Osteocyte (in vitro differentiated cells): Measurements from ENCODE around the gene TMEFF2. TPM values are rescaled to one million over a fixed set of nuclear protein-coding genes. Genes with fewer than 3 reads are reported as not detected.

Experiments
- DNase-seq: peaks from one replicate; pipeline ENCODE4 v3.0.0; 2021; ENCODE audit warnings: mixed read lengths; ENCODE audit not compliant: unreplicated experiment; ENCODE audit errors: extremely low spot score
- H3K27ac Mint-ChIP-seq: one replicate; pipeline ENCODE4 v1.8.0; 2021; ENCODE audit warnings: mild to moderate bottlenecking, mixed read lengths; ENCODE audit not compliant: unreplicated experiment
- H3K27me3 Mint-ChIP-seq: one replicate; pipeline ENCODE4 v1.8.0; 2021; ENCODE audit warnings: mixed read lengths; ENCODE audit not compliant: unreplicated experiment
- H3K36me3 Mint-ChIP-seq: one replicate; pipeline ENCODE4 v1.8.0; 2021; ENCODE audit warnings: mixed read lengths; ENCODE audit not compliant: unreplicated experiment
- H3K4me1 Mint-ChIP-seq: one replicate; pipeline ENCODE4 v1.8.0; 2021; ENCODE audit warnings: mixed read lengths; ENCODE audit not compliant: unreplicated experiment
- H3K4me3 Mint-ChIP-seq: one replicate; pipeline ENCODE4 v1.8.0; 2021; ENCODE audit warnings: mild to moderate bottlenecking, moderate library complexity, mixed read lengths; ENCODE audit not compliant: unreplicated experiment
- H3K9me3 Mint-ChIP-seq: one replicate; pipeline ENCODE4 v1.8.0; 2021; ENCODE audit warnings: mixed read lengths; ENCODE audit not compliant: unreplicated experiment
- total RNA-seq: library from RNA; stranded (reverse); gene quantifications from 2 replicates; pipeline ENCODE4 v1.2.1, GENCODE V29; 2021
- TF ChIP-seq, protein P1 (sequence below): fragments of 200-600 bp; sonication (generic); IDR thresholded peaks from 2 replicates; pipeline ENCODE4 v1.5.0; 2021; ENCODE audit warnings: antibody characterized with exemption, mild to moderate bottlenecking, moderate library complexity

The TMEFF2 gene
- total RNA-seq, 1 donor from 2014 or later: 46.8 TPM

DNA sequence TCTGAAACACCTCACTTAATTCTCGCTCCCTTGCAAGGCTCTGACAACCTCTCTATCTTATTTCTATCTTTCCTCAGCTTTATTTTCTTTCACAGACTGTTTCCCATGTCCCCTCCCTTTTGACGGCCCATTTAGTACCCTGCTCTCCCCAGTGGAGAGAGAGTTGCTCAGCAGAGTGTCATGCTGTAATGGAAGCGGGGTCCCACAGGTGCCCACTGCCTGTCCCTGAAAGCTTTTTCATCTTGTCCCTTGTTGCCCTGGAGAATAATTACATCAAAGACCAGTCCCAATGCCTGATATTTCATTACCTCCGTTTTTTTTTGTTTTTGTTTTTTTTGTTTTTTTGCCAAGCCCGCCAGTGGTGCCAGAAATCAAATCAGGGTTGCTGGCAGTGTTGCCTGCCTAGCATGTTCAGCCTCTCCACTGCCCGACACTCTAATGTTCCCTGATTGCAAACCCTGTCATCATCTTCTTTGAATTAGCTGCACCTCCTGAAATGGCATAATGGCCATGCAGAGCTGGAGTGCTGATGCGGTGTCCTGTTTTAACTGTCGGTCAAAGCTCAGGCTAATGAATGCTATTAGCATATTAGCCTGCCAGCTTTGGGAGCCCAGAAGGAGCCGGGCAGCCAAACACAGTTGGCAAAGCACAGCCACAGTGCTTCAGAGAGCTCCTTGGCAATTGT is 276.6 kb downstream of the TMEFF2 start:
- no peaks in the 10 kb centered on the region for H3K36me3 Mint-ChIP-seq
- TF ChIP-seq, protein P1, sequence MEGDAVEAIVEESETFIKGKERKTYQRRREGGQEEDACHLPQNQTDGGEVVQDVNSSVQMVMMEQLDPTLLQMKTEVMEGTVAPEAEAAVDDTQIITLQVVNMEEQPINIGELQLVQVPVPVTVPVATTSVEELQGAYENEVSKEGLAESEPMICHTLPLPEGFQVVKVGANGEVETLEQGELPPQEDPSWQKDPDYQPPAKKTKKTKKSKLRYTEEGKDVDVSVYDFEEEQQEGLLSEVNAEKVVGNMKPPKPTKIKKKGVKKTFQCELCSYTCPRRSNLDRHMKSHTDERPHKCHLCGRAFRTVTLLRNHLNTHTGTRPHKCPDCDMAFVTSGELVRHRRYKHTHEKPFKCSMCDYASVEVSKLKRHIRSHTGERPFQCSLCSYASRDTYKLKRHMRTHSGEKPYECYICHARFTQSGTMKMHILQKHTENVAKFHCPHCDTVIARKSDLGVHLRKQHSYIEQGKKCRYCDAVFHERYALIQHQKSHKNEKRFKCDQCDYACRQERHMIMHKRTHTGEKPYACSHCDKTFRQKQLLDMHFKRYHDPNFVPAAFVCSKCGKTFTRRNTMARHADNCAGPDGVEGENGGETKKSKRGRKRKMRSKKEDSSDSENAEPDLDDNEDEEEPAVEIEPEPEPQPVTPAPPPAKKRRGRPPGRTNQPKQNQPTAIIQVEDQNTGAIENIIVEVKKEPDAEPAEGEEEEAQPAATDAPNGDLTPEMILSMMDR: no peak
- no peak overlapping the region for H3K4me3 Mint-ChIP-seq
- no peak overlapping the region for H3K27ac Mint-ChIP-seq
- DNase-seq: no peak
- peaks cover 6% of the 10 kb centered on the region for H3K4me1 Mint-ChIP-seq
- H3K9me3 Mint-ChIP-seq: no peaks in the 10 kb centered on the region
- H3K27me3 Mint-ChIP-seq: no peaks in the 10 kb centered on the region

DNA sequence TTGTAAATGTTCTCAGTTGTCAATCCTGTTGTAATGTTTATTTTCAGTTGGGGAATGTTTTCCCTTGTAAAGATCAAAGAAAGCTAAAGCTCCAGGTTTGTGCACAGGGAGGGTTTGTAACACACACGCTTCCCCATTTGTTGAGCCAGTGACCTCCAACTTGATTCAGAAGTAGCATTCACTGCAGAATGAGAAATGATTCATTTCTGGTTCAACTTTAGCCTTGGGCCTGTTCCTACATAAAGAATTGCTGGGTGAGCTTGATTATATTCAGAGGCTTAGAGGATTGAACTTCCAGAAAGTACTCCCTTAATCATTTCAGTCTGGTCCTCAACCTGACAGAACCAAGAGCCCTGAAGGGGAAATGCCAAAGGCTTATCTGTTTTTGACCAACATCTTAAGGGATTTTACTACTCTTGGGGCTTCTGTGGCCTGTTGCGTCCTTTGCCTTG is 277.3 kb downstream of the TMEFF2 start:
- Mint-ChIP-seq H3K27ac (no peak overlapping the region), H3K9me3 (no peaks in the 10 kb centered on the region), H3K27me3 (no peaks in the 10 kb centered on the region), H3K4me1 (peaks cover 6% of the 10 kb centered on the region), H3K4me3 (no peak overlapping the region), H3K36me3 (no peaks in the 10 kb centered on the region)
- TF ChIP-seq, protein P1: no peak
- DNase-seq: no peak

GRCh38 chr2:191916826-191917225 is 277.9 kb downstream of the TMEFF2 start:
- peaks cover 6% of the 10 kb centered on the region for H3K4me1 Mint-ChIP-seq
- TF ChIP-seq, protein P1: no peak
- H3K4me3 Mint-ChIP-seq: no peak overlapping the region
- no peaks in the 10 kb centered on the region for H3K9me3 Mint-ChIP-seq
- no peaks in the 10 kb centered on the region for H3K36me3 Mint-ChIP-seq
- no peak for DNase-seq
- H3K27me3 Mint-ChIP-seq: no peaks in the 10 kb centered on the region
- no peak overlapping the region for H3K27ac Mint-ChIP-seq

- Mint-ChIP-seq H3K9me3 (no peaks in the 10 kb centered on the region), H3K27me3 (no peaks in the 10 kb centered on the region), H3K4me1 (peaks cover 6% of the 10 kb centered on the region), H3K4me3 (no peak overlapping the region), H3K27ac (no peak overlapping the region), H3K36me3 (no peaks in the 10 kb centered on the region)
- DNase-seq: no peak
- TF ChIP-seq, protein P1: no peak
These were observed 279.0 kb downstream of the TMEFF2 start for GRCh38 chr2:191915750-191916149.

DNA sequence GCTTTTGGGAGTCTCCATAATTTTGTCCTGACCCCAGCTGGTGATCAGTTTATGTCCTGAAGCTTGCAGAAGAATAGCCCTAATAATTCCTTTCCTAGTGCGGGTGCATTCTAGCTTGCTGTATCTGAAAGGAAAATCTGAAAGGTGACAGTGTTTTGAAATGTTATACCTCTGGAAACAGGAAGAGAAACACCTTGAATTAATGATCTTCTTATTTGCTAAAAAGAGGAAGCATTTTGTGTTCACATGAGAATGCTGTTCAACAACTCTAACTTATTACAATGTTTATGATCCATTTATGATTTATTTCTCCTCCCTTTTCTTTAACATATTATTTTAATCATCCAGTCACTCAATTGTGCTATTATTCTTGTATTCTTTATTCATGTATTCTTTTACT is 280.9 kb downstream of the TMEFF2 start:
- H3K36me3 Mint-ChIP-seq: no peaks in the 10 kb centered on the region
- H3K27ac Mint-ChIP-seq: no peak overlapping the region
- H3K27me3 Mint-ChIP-seq: no peaks in the 10 kb centered on the region
- H3K4me3 Mint-ChIP-seq: no peak overlapping the region
- no peak for DNase-seq
- peaks cover 13% of the 10 kb centered on the region for H3K4me1 Mint-ChIP-seq
- H3K9me3 Mint-ChIP-seq: no peaks in the 10 kb centered on the region
- TF ChIP-seq, protein P1: no peak
